ENCODE measurements around the gene RNF187.

GRCh38 chr1:228452194-228453021 lies 34.8 kb upstream of the RNF187 start:
- TF ChIP-seq HOXB13 (CRISPR knock-in tag; IDR thresholded peaks at IDR 0.05; ENCODE audit: low read depth) (no peak), ZNF302 (CRISPR knock-in tag; IDR thresholded peaks at IDR 0.05) (no peak), JUN (IDR thresholded peaks at IDR 0.05) (no peak), CHD4 (IDR thresholded peaks at IDR 0.05; ENCODE audit: borderline replicate concordance) (no peak), BHLHE40 (IDR thresholded peaks at IDR 0.05; ENCODE audit: low read depth, low read length) (no peak), PHF8 (IDR thresholded peaks at IDR 0.05; ENCODE audit: borderline replicate concordance, low read depth) (no peak), RAD21 (conservative IDR thresholded peaks at IDR 0.05 in 1 of 2, IDR thresholded peaks at IDR 0.05 in 1 of 2) (no peak), CEBPB (IDR thresholded peaks at IDR 0.05) (no peak), POLR2A (IDR thresholded peaks at IDR 0.05; ENCODE audit: low read length) (no peak), RCOR1 (IDR thresholded peaks at IDR 0.05; ENCODE audit: low read depth, low read length) (no peak), POLR2AphosphoS2 (conservative IDR thresholded peaks at IDR 0.05; ENCODE audit: low read length) (no peak), MAZ (IDR thresholded peaks at IDR 0.05; ENCODE audit: borderline replicate concordance, low read depth, low read length) (no peak)
- TF ChIP-seq, protein P1, sequence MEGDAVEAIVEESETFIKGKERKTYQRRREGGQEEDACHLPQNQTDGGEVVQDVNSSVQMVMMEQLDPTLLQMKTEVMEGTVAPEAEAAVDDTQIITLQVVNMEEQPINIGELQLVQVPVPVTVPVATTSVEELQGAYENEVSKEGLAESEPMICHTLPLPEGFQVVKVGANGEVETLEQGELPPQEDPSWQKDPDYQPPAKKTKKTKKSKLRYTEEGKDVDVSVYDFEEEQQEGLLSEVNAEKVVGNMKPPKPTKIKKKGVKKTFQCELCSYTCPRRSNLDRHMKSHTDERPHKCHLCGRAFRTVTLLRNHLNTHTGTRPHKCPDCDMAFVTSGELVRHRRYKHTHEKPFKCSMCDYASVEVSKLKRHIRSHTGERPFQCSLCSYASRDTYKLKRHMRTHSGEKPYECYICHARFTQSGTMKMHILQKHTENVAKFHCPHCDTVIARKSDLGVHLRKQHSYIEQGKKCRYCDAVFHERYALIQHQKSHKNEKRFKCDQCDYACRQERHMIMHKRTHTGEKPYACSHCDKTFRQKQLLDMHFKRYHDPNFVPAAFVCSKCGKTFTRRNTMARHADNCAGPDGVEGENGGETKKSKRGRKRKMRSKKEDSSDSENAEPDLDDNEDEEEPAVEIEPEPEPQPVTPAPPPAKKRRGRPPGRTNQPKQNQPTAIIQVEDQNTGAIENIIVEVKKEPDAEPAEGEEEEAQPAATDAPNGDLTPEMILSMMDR (IDR thresholded peaks at IDR 0.05), result no peak
- TF ChIP-seq, protein P2, sequence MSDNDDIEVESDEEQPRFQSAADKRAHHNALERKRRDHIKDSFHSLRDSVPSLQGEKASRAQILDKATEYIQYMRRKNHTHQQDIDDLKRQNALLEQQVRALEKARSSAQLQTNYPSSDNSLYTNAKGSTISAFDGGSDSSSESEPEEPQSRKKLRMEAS (IDR thresholded peaks at IDR 0.05), result no peak

All from A549 (cell line).